Coronary artery (tissue), 2 donors: ENCODE results near the gene OR52N5.

Experiments used
- DNase-seq: peaks from one replicate; pipeline ENCODE4 v3.0.0-alpha.2; 2017; ENCODE audit warnings: low spot score
- H3K27ac ChIP-seq, 2 donors: fragments of 200-600 bp; sonication (generic); one replicate each; pipeline ENCODE4 v1.5.1; 2016 to 2019
- H3K4me3 ChIP-seq: fragments of 200-600 bp; sonication (generic); 2 replicates; pipeline ENCODE4 v1.5.1; 2016; ENCODE audit warnings: mild to moderate bottlenecking, moderate library complexity
- TF ChIP-seq, protein P1 (sequence below): fragments of 200-600 bp; sonication (generic); IDR thresholded peaks from one replicate; pipeline ENCODE4 v1.5.1; 2019; ENCODE audit warnings: antibody characterized with exemption

Gene OR52N5

DNA sequence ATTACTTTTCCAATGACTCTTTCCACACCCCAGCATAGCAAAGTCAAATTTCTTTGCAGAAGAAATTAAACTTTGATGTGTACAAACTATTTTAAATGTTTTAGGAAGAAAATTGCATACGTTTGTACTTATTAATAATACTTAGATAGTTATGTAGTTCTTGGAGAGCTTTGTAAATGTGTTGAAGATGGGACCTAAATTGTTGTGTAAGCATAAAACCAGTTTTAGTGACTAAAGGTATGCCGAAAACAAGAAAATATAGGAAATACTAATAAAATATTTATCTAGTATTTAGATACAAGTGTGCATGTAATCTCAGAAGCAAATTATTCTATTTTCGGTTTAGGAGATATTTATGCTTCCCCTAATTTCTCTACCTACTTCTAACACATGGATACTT, 33.3 kb downstream of the OR52N5 start:
- H3K27ac ChIP-seq: no peak overlapping the region
- H3K4me3 ChIP-seq: no peak overlapping the region
- TF ChIP-seq, protein P1, sequence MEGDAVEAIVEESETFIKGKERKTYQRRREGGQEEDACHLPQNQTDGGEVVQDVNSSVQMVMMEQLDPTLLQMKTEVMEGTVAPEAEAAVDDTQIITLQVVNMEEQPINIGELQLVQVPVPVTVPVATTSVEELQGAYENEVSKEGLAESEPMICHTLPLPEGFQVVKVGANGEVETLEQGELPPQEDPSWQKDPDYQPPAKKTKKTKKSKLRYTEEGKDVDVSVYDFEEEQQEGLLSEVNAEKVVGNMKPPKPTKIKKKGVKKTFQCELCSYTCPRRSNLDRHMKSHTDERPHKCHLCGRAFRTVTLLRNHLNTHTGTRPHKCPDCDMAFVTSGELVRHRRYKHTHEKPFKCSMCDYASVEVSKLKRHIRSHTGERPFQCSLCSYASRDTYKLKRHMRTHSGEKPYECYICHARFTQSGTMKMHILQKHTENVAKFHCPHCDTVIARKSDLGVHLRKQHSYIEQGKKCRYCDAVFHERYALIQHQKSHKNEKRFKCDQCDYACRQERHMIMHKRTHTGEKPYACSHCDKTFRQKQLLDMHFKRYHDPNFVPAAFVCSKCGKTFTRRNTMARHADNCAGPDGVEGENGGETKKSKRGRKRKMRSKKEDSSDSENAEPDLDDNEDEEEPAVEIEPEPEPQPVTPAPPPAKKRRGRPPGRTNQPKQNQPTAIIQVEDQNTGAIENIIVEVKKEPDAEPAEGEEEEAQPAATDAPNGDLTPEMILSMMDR: no peak
- DNase-seq: no peak

DNA sequence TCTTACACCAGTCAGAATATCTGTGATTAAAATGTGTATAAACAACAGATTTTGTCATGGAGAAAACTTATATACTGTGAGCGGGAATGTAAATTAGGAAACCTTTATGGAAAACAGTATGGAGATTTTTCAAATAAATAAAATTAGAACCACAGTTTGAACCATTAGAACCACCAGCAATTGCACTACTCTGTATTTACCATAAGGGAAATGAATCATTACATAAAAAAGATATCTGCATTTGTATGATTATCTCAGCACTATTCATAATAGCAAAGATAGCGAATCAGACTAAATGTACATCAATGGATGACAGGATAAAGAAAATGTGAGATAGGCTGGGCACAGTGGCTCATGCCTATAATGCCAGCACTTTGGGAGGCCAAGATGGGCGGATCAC, 36.5 kb downstream of the OR52N5 start:
- TF ChIP-seq, protein P1: no peak
- Histone ChIP-seq H3K27ac (no peak overlapping the region), H3K4me3 (no peak overlapping the region)
- no peak for DNase-seq

DNA sequence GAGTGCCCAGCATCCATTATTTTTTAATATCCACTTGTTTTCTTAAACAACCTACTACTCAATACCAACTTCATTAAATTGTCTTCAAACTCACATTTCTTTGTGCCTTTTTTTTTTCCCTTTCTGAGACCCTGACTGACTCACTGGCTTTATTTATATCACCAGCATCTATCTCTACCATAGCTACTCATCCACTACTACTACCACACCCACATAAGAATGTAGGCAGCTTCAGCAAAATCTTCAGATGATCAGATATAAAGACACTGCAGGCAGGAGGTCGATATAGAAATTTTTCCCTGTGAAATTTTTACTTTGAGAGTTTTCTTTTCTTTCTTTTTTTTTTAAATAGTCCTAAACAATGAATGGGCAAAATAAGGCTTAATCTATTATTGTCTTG, 44.7 kb downstream of the OR52N5 start:
- H3K27ac ChIP-seq: no peak overlapping the region
- no peak overlapping the region for H3K4me3 ChIP-seq
- TF ChIP-seq, protein P1: no peak
- no peak for DNase-seq

DNA sequence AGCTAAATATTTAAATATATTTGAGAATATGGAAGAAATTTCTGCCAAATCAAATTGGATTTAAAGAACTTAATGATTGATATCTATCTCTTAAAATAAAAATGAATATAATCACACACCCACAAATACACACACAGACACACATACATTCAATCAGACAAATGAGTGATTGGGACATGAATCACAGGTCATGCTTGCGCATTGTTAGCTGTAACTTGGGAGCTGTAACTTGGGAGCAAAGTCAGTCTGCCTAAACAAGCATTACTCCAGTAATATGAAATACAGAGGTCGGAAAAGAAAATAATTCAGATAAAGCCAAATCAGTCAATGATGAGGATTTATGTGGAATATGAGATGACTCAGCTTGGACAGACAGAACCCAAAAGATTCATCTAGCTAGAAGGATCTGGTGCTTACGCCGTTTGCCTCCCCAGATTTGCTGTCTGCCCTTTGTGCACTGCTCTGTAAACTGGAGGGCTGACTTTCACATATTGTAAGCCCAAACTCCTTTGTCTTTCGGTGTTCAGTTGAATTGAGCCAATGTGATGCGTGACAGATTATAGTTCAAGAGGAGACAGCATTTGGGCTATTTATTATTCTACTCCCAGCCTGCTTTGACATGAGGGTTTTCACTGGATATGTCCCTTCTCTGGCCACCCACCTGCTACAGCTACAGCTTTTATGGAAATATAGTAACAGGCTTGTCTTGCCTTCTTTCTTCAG, 45.3 kb downstream of the OR52N5 start:
- no peak for DNase-seq
- Histone ChIP-seq H3K27ac (no peak overlapping the region), H3K4me3 (no peak overlapping the region)
- TF ChIP-seq, protein P1: no peak

DNA sequence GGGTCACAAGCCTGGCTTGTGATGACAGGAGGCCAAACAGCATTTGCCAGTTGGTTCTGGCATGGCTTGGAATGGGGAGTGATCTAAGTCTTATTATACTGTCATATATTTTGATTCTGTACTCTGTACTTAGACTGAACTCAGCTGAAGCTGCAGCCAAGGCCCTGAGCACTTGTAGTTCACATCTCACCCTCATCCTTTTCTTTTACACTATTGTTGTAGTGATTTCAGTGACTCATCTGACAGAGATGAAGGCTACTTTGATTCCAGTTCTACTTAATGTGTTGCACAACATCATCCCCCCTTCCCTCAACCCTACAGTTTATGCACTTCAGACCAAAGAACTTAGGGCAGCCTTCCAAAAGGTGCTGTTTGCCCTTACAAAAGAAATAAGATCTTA, 46.1 kb downstream of the OR52N5 start:
- H3K27ac ChIP-seq: no peak overlapping the region
- TF ChIP-seq, protein P1: no peak
- DNase-seq: no peak
- H3K4me3 ChIP-seq: no peak overlapping the region

DNA sequence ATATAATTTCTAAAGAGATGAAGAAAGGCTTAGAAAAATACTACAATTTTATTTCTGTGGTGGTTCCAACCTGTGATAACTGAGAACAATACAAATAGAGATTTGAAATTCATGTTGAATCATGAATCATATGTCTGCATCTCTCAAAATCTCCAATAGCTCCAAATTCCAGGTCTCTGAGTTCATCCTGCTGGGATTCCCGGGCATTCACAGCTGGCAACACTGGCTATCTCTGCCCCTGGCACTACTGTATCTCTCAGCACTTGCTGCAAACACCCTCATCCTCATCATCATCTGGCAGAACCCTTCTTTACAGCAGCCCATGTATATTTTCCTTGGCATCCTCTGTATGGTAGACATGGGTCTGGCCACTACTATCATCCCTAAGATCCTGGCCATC, 46.8 kb downstream of the OR52N5 start, which contains the start of gene OR56B1:
TSS of gene OR56B1 (plus strand) at position 53 of the 400 bp plus-strand sequence. CDS start at position 122, 69 bp downstream.
- no peak for DNase-seq
- Histone ChIP-seq H3K27ac (no peak within 1 kb of the TSS), H3K4me3 (no peak within 1 kb of the TSS)
- TF ChIP-seq, protein P1: no peak

DNA sequence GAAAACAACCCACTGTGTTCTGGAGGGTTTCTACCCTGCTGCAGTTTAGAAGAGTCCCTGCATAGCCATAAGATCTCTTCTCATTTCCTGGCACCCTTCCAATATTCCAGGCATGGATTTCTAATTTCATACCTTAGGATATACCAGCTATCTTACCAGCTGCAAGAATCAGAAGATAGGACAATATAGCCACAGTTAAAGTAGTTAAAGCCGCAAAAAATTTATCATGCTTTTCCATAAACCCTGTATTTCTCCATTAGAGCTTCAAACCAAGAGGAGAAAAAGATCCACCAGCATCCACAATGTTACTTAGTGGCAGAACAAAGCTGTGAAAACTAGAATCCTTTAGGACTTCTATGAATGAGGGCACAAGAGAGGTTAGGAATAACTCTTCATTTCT, 55.5 kb downstream of the OR52N5 start:
- Histone ChIP-seq H3K27ac (no peak overlapping the region), H3K4me3 (no peak overlapping the region)
- TF ChIP-seq, protein P1: no peak
- DNase-seq: no peak
